Measurements from ENCODE around the gene SPACA7. TPM values are rescaled to one million over a fixed set of nuclear protein-coding genes. Genes with fewer than 3 reads are reported as not detected.

The SPACA7 gene
- total RNA-seq, 1 experiment from 2014 or later: not detected

GRCh38 chr13:112331675-112332074 lies 44.5 kb upstream of the SPACA7 start:
- POLR2A ChIA-PET: no interaction called here
- no peak overlapping the region for H3K4me2 ChIP-seq (ENCODE audit: low read length)

More at GRCh38 chr13:112331675-112332074, 44.5 kb upstream of the SPACA7 start:
- ChIA-PET RAD21 (ENCODE audit: low non-redundant PET in 1 of 2, low total read pairs in 2 of 2, uncharacterized antibody in 2 of 2, unreplicated experiment in 2 of 2) (no interaction called here), CTCF (no interaction called here)
- Histone ChIP-seq H3K4me3 (replicated peaks in 1 of 2; ENCODE audit: low read depth in 1 of 2, low read length in 2 of 2) (no peak overlapping the region), H4K20me1 (ENCODE audit: insufficient read depth) (no peaks in the 10 kb centered on the region), H3K9ac (ENCODE audit: low read length) (no peak overlapping the region), H3K36me3 (ENCODE audit: control insufficient read depth in 1 of 2, insufficient read depth in 2 of 2, low read length in 2 of 2) (no peaks in the 10 kb centered on the region), H3K9me3 (ENCODE audit: control insufficient read depth in 1 of 2, insufficient read depth in 1 of 2, low read depth in 1 of 2, low read length in 2 of 2) (no peaks in the 10 kb centered on the region), H2AFZ (ENCODE audit: low read depth, low read length, poor library complexity, severe bottlenecking) (no peak overlapping the region), H3K4me1 (ENCODE audit: control insufficient read depth in 1 of 2, insufficient read depth in 2 of 2, low read length in 2 of 2) (peaks cover 0 to 9% of the 10 kb centered on the region in 2 experiments; a peak in 2 of 4 replicates), H3K27me3 (ENCODE audit: insufficient read depth, low read length) (peaks cover under 1% of the 10 kb centered on the region; the same call in 1 of the 2 replicates), H3K79me2 (ENCODE audit: insufficient read depth, low read length) (no peaks in the 10 kb centered on the region), H3K27ac (ENCODE audit: low read depth, low read length) (no peak overlapping the region), H3K9me2 (ENCODE audit: insufficient read depth) (no peaks in the 10 kb centered on the region)
- no TSS peak for BruUV-seq (replicated peaks)
- ATAC-seq (no peak), DNase-seq (ENCODE audit: low read depth, low spot score) (no peak)
- intact Hi-C loops (cut with micrococcal nuclease): no loop called here
- TF ChIP-seq ZNF274 (IDR thresholded peaks at IDR 0.05; ENCODE audit: low read depth, low read length): no peak
- TF ChIP-seq POLR2A (IDR thresholded peaks at IDR 0.05; ENCODE audit: borderline replicate concordance, extremely low read depth, insufficient read depth, insufficient read length): no peak
- TF ChIP-seq CTCF (IDR thresholded peaks at IDR 0.05 in 2 of 3, conservative IDR thresholded peaks at IDR 0.05 in 1 of 3; ENCODE audit: borderline replicate concordance in 1 of 3, insufficient read depth in 1 of 3, low read depth in 2 of 3, low read length in 2 of 3): no peak
- TF ChIP-seq TCF7L2 (IDR thresholded peaks at IDR 0.05; ENCODE audit: borderline replicate concordance, extremely low read depth, insufficient read depth, insufficient read length): no peak
- no peak for TF ChIP-seq FOSL1 (IDR thresholded peaks at IDR 0.05; ENCODE audit: low read depth)
- no peak for TF ChIP-seq POLR2AphosphoS5 (IDR thresholded peaks at IDR 0.05; ENCODE audit: low read depth, low read length)
- no peak for TF ChIP-seq EZH2 (IDR thresholded peaks at IDR 0.05)
- TF ChIP-seq ZBTB33 (IDR thresholded peaks at IDR 0.05; ENCODE audit: extremely low read depth, insufficient replicate concordance, low read length): no peak
- TF ChIP-seq ELF1 (IDR thresholded peaks at IDR 0.05; ENCODE audit: borderline replicate concordance, low read depth): no peak
- no peak for TF ChIP-seq REST (IDR thresholded peaks at IDR 0.05; ENCODE audit: low read depth)
- TF ChIP-seq EGR1 (IDR thresholded peaks at IDR 0.05; ENCODE audit: low read depth): no peak
- TF ChIP-seq, protein P1, sequence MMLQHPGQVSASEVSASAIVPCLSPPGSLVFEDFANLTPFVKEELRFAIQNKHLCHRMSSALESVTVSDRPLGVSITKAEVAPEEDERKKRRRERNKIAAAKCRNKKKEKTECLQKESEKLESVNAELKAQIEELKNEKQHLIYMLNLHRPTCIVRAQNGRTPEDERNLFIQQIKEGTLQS (IDR thresholded peaks at IDR 0.05): no peak
- no peak for TF ChIP-seq CEBPB (IDR thresholded peaks at IDR 0.05; ENCODE audit: low read depth)
- TF ChIP-seq JUND (IDR thresholded peaks at IDR 0.05): no peak
- no peak for TF ChIP-seq YY1 (IDR thresholded peaks at IDR 0.05; ENCODE audit: extremely low read depth, insufficient replicate concordance, low read depth, low read length)
- TF ChIP-seq RAD21 (IDR thresholded peaks at IDR 0.05; ENCODE audit: low read depth): no peak

All from HCT116 (cell line).